ENCODE measurements around the gene SLC10A7. TPM values are rescaled to one million over a fixed set of nuclear protein-coding genes. Genes with fewer than 3 reads are reported as not detected.

Gene SLC10A7
- total and polyA plus RNA-seq, 9 of the 15 experiments (the other 6 are each of a cell fraction or from before 2014, with no cell fraction given) = 6.4 to 22.8 (median 16.1) TPM

- TF ChIP-seq JUN (IDR thresholded peaks at IDR 0.05; ENCODE audit: borderline replicate concordance, low read depth, low read length) (no peak), JUN (CRISPR knock-in tag; IDR thresholded peaks at IDR 0.05; ENCODE audit: borderline replicate concordance) (no peak), RBM25 (IDR thresholded peaks at IDR 0.05; ENCODE audit: low read depth, low read length, severe bottlenecking) (no peak), PTBP1 (IDR thresholded peaks at IDR 0.05; ENCODE audit: low read depth, low read length) (no peak), HINFP (tag; conservative IDR thresholded peaks at IDR 0.05; ENCODE audit: low read depth) (no peak), NFIX (CRISPR knock-in tag; IDR thresholded peaks at IDR 0.05; ENCODE audit: low read depth) (no peak), MBD2 (IDR thresholded peaks at IDR 0.05; ENCODE audit: borderline replicate concordance, low read depth) (no peak), RBM34 (IDR thresholded peaks at IDR 0.05; ENCODE audit: borderline replicate concordance, insufficient read depth, low read length) (no peak), ZNF785 (CRISPR knock-in tag; IDR thresholded peaks at IDR 0.05) (no peak), TBP (optimal IDR thresholded peaks at IDR 0.05; ENCODE audit: low read depth, low read length) (no peak), ZZZ3 (IDR thresholded peaks at IDR 0.05) (no peak), HIVEP1 (CRISPR knock-in tag; IDR thresholded peaks at IDR 0.05) (no peak), TCF15 (CRISPR knock-in tag; IDR thresholded peaks at IDR 0.05) (no peak), KDM4B (IDR thresholded peaks at IDR 0.05; ENCODE audit: borderline replicate concordance in 2 of 2, low read depth in 1 of 2) (no peak)
Measured at GRCh38 chr4:146367347-146367746, 154.4 kb downstream of the SLC10A7 start (continued).

All from K562 (cell line).